22Rv1 (cell line): Measurements from ENCODE around the gene CEP63.

Source experiments
- CTCF ChIP-seq: fragments of 450-650 bp; IDR thresholded peaks from 2 replicates; pipeline ENCODE4 v1.5.1; 2017; ENCODE audit warnings: mild to moderate bottlenecking
- ZFX ChIP-seq: fragments of 450-650 bp; IDR thresholded peaks from 2 replicates; pipeline ENCODE4 v1.6.1; 2017; ENCODE audit warnings: antibody characterized with exemption, borderline replicate concordance

- TF ChIP-seq CTCF (no peak), ZFX (no peak)
Measured at GRCh38 chr3:134457376-134458074, 28.3 kb upstream of the CEP63 start.
